GM12891 (cell line): Measurements from ENCODE around the gene MAPKAPK5.

Source experiments
- POLR2A ChIP-seq: IDR thresholded peaks from 2 replicates; pipeline ENCODE4 v1.6.1; 2011; ENCODE audit warnings: low read depth, low read length, control low read depth
- POLR2AphosphoS5 ChIP-seq: IDR thresholded peaks from 2 replicates; pipeline ENCODE4 v1.6.1; 2011; ENCODE audit warnings: low read depth, low read length, control low read depth
- SPI1 ChIP-seq: IDR thresholded peaks from 2 replicates; pipeline ENCODE4 v1.6.1; 2011; ENCODE audit warnings: low read depth, low read length, control low read depth
- TAF1 ChIP-seq: IDR thresholded peaks from 2 replicates; pipeline ENCODE4 v1.6.1; 2011; ENCODE audit warnings: low read depth, low read length, control low read depth

DNA sequence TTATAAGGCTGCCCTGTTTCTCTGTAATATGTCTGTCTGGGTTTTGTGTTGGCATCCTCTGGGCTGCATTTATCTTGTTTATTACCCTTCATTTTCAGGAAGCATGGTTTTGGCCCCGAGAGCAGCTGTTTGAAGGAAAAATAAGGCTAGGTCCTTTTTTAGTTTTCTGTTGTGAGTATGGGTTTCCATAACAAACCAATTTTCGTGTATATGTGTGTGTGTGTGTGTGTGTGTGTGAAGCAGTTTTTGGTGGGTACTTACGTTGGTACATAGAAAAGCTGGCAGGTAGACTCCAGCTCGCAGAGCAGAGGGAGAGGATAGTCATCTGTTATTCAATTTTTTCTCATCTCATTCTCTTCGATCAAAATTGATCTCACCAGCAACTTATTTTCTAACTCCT is 52.5 kb downstream of the MAPKAPK5 start:
- TF ChIP-seq TAF1 (no peak), POLR2A (no peak), POLR2AphosphoS5 (no peak), SPI1 (no peak)
